ENCODE results near the gene ORM1. TPM values are rescaled to one million over a fixed set of nuclear protein-coding genes. Genes with fewer than 3 reads are reported as not detected.

ORM1 gene
- total RNA-seq, 2 donors from 2014 or later: 43.8 TPM; not detected in 1

GRCh38 chr9:114286146-114286679 lies 36.7 kb upstream of the ORM1 start:
- peak in 1 of 4 donors; percentile 8 for DNase-seq
- Histone ChIP-seq H3K4me1 (peaks cover 8% of the 10 kb centered on the region), H3K9me3 (no peaks in the 10 kb centered on the region), H3K4me3 (no peak overlapping the region), H3K36me3 (replicated peaks in 1 of 2; ENCODE audit: insufficient read depth in 1 of 2, low read depth in 2 of 2) (no peaks in the 10 kb centered on the region), H3K27ac (no peak overlapping the region), H3K27me3 (no peaks in the 10 kb centered on the region)
- ATAC-seq: no peak
- intact Hi-C loops (cut with DNase I): loop anchor here (5.0 kb wide), 1 partner anchor 134 kb away; no protein-coding TSS in a partner anchor
- no peak for TF ChIP-seq CTCF (IDR thresholded peaks at IDR 0.05)
- TF ChIP-seq POLR2A (IDR thresholded peaks at IDR 0.05): no peak
- WGBS, 2 donors: 87% methylated on average over 10 of the region's 10 CpGs

- no peaks in the 10 kb centered on the region for H3K36me3 ChIP-seq (replicated peaks in 1 of 2; ENCODE audit: insufficient read depth in 1 of 2, low read depth in 2 of 2)
- no peak overlapping the region for H3K4me3 ChIP-seq
- 82 to 85% methylated on average over 8 to 15 of the region's 16 CpGs for WGBS, 2 donors
- H3K27me3 ChIP-seq: no peaks in the 10 kb centered on the region
- TF ChIP-seq CTCF (IDR thresholded peaks at IDR 0.05): no peak
- no peak for TF ChIP-seq POLR2A (IDR thresholded peaks at IDR 0.05)
- peak overlapping the region in 1 of 4 donors; percentile 34 for H3K27ac ChIP-seq
- H3K4me1 ChIP-seq: peaks cover 8% of the 10 kb centered on the region
- intact Hi-C loops (cut with DNase I): loop anchor here (5.0 kb wide), 1 partner anchor 135 kb away; no protein-coding TSS in a partner anchor
- ATAC-seq: no peak
- peak in 2 of 4 donors; percentile 2 to 11 for DNase-seq
- H3K9me3 ChIP-seq: no peaks in the 10 kb centered on the region
Measured at GRCh38 chr9:114287001-114287762, 35.7 kb upstream of the ORM1 start.

- no peak for ATAC-seq
- TF ChIP-seq POLR2A (IDR thresholded peaks at IDR 0.05): no peak
- no peak for TF ChIP-seq CTCF (IDR thresholded peaks at IDR 0.05)
- Histone ChIP-seq H3K4me3 (no peak overlapping the region), H3K27ac (peak overlapping the region in 2 of 4 donors; percentile 19 to 34), H3K9me3 (no peaks in the 10 kb centered on the region), H3K27me3 (no peaks in the 10 kb centered on the region), H3K4me1 (peaks cover 8% of the 10 kb centered on the region), H3K36me3 (replicated peaks in 1 of 2; ENCODE audit: insufficient read depth in 1 of 2, low read depth in 2 of 2) (no peaks in the 10 kb centered on the region)
- 89 to 90% methylated on average over 9 to 15 of the region's 15 CpGs for WGBS, 2 donors
- DNase-seq: peak in 2 of 4 donors; percentile 3 to 9
- intact Hi-C loops (cut with DNase I): loop anchor here (5.0 kb wide), 1 partner anchor 135 kb away; no protein-coding TSS in a partner anchor
Measured at GRCh38 chr9:114287763-114288192, 35.1 kb upstream of the ORM1 start.

- peak; percentile 30 for ATAC-seq
- Histone ChIP-seq H3K36me3 (replicated peaks in 1 of 2; ENCODE audit: insufficient read depth in 1 of 2, low read depth in 2 of 2) (no peaks in the 10 kb centered on the region), H3K27ac (peak overlapping the region in 2 of 4 donors; percentile 19 to 34), H3K4me1 (peaks cover 8% of the 10 kb centered on the region), H3K4me3 (no peak overlapping the region), H3K9me3 (no peaks in the 10 kb centered on the region), H3K27me3 (no peaks in the 10 kb centered on the region)
- DNase-seq: peak in 3 of 4 donors; percentile 8 to 26 (median 21)
- intact Hi-C loops (cut with DNase I): loop anchor here (5.0 kb wide), 1 partner anchor 136 kb away; no protein-coding TSS in a partner anchor
- no peak for TF ChIP-seq POLR2A (IDR thresholded peaks at IDR 0.05)
- no peak for TF ChIP-seq CTCF (IDR thresholded peaks at IDR 0.05)
- 79 to 87% methylated on average over 16 to 23 of the region's 23 CpGs for WGBS, 2 donors
Measured at GRCh38 chr9:114288193-114289091, 34.5 kb upstream of the ORM1 start.
